RCC 7860 (cell line): ENCODE measurements around the gene CENPP.

ENCODE experiments used
- DNase-seq: peaks from one replicate; pipeline ENCODE4 v3.0.0-alpha.2; 2015; ENCODE audit warnings: low spot score
- FAIRE-seq: peaks from 2 replicates; lab custom pipeline; 2012; peaks lifted over from hg19 to GRCh38; lab: Jason Lieb, UNC

Gene CENPP

GRCh38 chr9:92503156-92503555, 177.4 kb downstream of the CENPP start:
- DNase-seq (no peak), FAIRE-seq (no peak)

- no peak for DNase-seq
- no peak for FAIRE-seq
These were observed 179.1 kb downstream of the CENPP start for GRCh38 chr9:92504881-92505280.

- no peak for FAIRE-seq
- no peak for DNase-seq
These were observed 180.6 kb downstream of the CENPP start for GRCh38 chr9:92506184-92506857.

- DNase-seq (no peak), FAIRE-seq (no peak)
These were observed 181.3 kb downstream of the CENPP start for GRCh38 chr9:92507005-92507404.

- FAIRE-seq (no peak), DNase-seq (no peak)
These were observed 181.7 kb downstream of the CENPP start for GRCh38 chr9:92507496-92507895.

GRCh38 chr9:92508018-92508820, 182.5 kb downstream of the CENPP start:
- DNase-seq: no peak
- no peak for FAIRE-seq

GRCh38 chr9:92509050-92509449, 183.3 kb downstream of the CENPP start:
- FAIRE-seq (no peak), DNase-seq (no peak)

- no peak for FAIRE-seq
- DNase-seq: no peak
These were observed 185.0 kb downstream of the CENPP start for GRCh38 chr9:92510747-92511146.

- no peak for FAIRE-seq
- DNase-seq: no peak
These were observed 186.9 kb downstream of the CENPP start for GRCh38 chr9:92512622-92513021.

GRCh38 chr9:92513349-92513748, 187.6 kb downstream of the CENPP start:
- FAIRE-seq (no peak), DNase-seq (no peak)

- FAIRE-seq: no peak
These were observed 188.9 kb downstream of the CENPP start for GRCh38 chr9:92514635-92515034.

GRCh38 chr9:92516521-92516920, 190.8 kb downstream of the CENPP start:
- DNase-seq (no peak), FAIRE-seq (no peak)

More at GRCh38 chr9:92514635-92515034, 188.9 kb downstream of the CENPP start:
- no peak for DNase-seq

- FAIRE-seq (no peak), DNase-seq (no peak)
These were observed 191.3 kb downstream of the CENPP start for GRCh38 chr9:92517046-92517445.

GRCh38 chr9:92518199-92518598, 192.4 kb downstream of the CENPP start:
- DNase-seq (no peak), FAIRE-seq (no peak)

- FAIRE-seq (no peak), DNase-seq (no peak)
These were observed 195.1 kb downstream of the CENPP start for GRCh38 chr9:92520837-92521236.

GRCh38 chr9:92522983-92523970, 197.5 kb downstream of the CENPP start:
- no peak for FAIRE-seq
- DNase-seq: no peak

- FAIRE-seq: no peak
These were observed 199.1 kb downstream of the CENPP start for GRCh38 chr9:92524881-92525280.

GRCh38 chr9:92525306-92525705, 199.6 kb downstream of the CENPP start:
- DNase-seq (no peak), FAIRE-seq (no peak)

More at GRCh38 chr9:92524881-92525280, 199.1 kb downstream of the CENPP start:
- DNase-seq: no peak

GRCh38 chr9:92527291-92527828, 201.6 kb downstream of the CENPP start:
- FAIRE-seq (no peak), DNase-seq (no peak)

- DNase-seq (no peak), FAIRE-seq (no peak)
These were observed 202.2 kb downstream of the CENPP start for GRCh38 chr9:92527832-92528521.
